Neutrophil (primary cell): Measurements from ENCODE around the gene TSPAN14.

ENCODE experiments used
- H3K27ac ChIP-seq: fragments of 200-600 bp; sonication (generic); 2 replicates; pipeline ENCODE4 v1.5.1; 2016; ENCODE audit warnings: mild to moderate bottlenecking, moderate library complexity
- H3K27me3 ChIP-seq: fragments of 200-600 bp; sonication (generic); 2 replicates; pipeline ENCODE4 v1.6.0; 2016; ENCODE audit warnings: mild to moderate bottlenecking
- H3K36me3 ChIP-seq: fragments of 200-600 bp; sonication (generic); 2 replicates; pipeline ENCODE4 v1.5.1; 2017
- H3K4me1 ChIP-seq, 2 experiments: fragments of 200-600 bp in 1 of 2; sonication (generic) in 1 of 2; 1 replicate in 1 of 2; 2 replicates in 1 of 2; pipeline versions ENCODE4 v1.5.1 to v1.6.1; 2013 to 2016; ENCODE audit warnings: low read depth in 1 of 2, low read length in 1 of 2, mild to moderate bottlenecking in 1 of 2, moderate library complexity in 1 of 2; ENCODE audit not compliant: control insufficient read depth in 1 of 2, insufficient read depth in 1 of 2
- H3K4me3 ChIP-seq, 2 experiments: fragments of 200-600 bp in 1 of 2; sonication (generic) in 1 of 2; 1 replicate in 1 of 2; 2 replicates in 1 of 2; pipeline ENCODE4 v1.5.1; 2013 to 2016; ENCODE audit warnings: low read depth in 1 of 2, low read length in 1 of 2, mild to moderate bottlenecking in 1 of 2, moderate library complexity in 1 of 2
- H3K9me3 ChIP-seq: fragments of 200-600 bp; sonication (generic); 2 replicates; pipeline ENCODE4 v1.5.1; 2016
- CTCF ChIP-seq: fragments of 200-600 bp; sonication (generic); IDR thresholded peaks from 2 replicates; pipeline ENCODE4 v1.5.1; 2016; ENCODE audit warnings: antibody characterized with exemption

The TSPAN14 gene

GRCh38 chr10:80522756-80523363 is 68.8 kb downstream of the TSPAN14 start:
- no peak for TF ChIP-seq CTCF
- Histone ChIP-seq H3K4me3 (no peak overlapping the region), H3K36me3 (peaks cover 46% of the 10 kb centered on the region), H3K4me1 (peaks cover 20 to 27% of the 10 kb centered on the region in 2 experiments), H3K27me3 (no peaks in the 10 kb centered on the region), H3K9me3 (no peaks in the 10 kb centered on the region), H3K27ac (peak overlapping the region; percentile 49)

- Histone ChIP-seq H3K27me3 (no peaks in the 10 kb centered on the region), H3K4me3 (no peak overlapping the region), H3K4me1 (peaks cover 29 to 36% of the 10 kb centered on the region in 2 experiments), H3K9me3 (no peaks in the 10 kb centered on the region), H3K36me3 (peaks cover 37% of the 10 kb centered on the region), H3K27ac (peak overlapping the region; percentile 41)
- TF ChIP-seq CTCF = no peak
Observed at GRCh38 chr10:80523773-80524172, 69.7 kb downstream of the TSPAN14 start.

- peaks cover 31% of the 10 kb centered on the region for H3K36me3 ChIP-seq
- peaks cover 35 to 42% of the 10 kb centered on the region in 2 experiments for H3K4me1 ChIP-seq
- H3K27me3 ChIP-seq = no peaks in the 10 kb centered on the region
- no peak for TF ChIP-seq CTCF
- no peaks in the 10 kb centered on the region for H3K9me3 ChIP-seq
- H3K27ac ChIP-seq = peak overlapping the region; percentile 41
- H3K4me3 ChIP-seq = no peak overlapping the region
Observed at GRCh38 chr10:80524190-80524909, 70.2 kb downstream of the TSPAN14 start.

- no peaks in the 10 kb centered on the region for H3K9me3 ChIP-seq
- TF ChIP-seq CTCF = no peak
- peaks cover 12% of the 10 kb centered on the region for H3K36me3 ChIP-seq
- H3K4me3 ChIP-seq = no peak overlapping the region
- no peaks in the 10 kb centered on the region for H3K27me3 ChIP-seq
- peaks cover 54 to 60% of the 10 kb centered on the region in 2 experiments for H3K4me1 ChIP-seq
- peak overlapping the region; percentile 77 for H3K27ac ChIP-seq
Observed at GRCh38 chr10:80526218-80526617, 72.1 kb downstream of the TSPAN14 start.

- Histone ChIP-seq H3K27me3 (no peaks in the 10 kb centered on the region), H3K36me3 (peaks cover 7% of the 10 kb centered on the region), H3K4me3 (no peak overlapping the region), H3K9me3 (no peaks in the 10 kb centered on the region), H3K27ac (peak overlapping the region; percentile 77), H3K4me1 (peaks cover 59 to 62% of the 10 kb centered on the region in 2 experiments)
- no peak for TF ChIP-seq CTCF
Observed at GRCh38 chr10:80526742-80527141, 72.6 kb downstream of the TSPAN14 start.
